Right lobe of liver (tissue), 6 donors: ENCODE results near the gene ZCCHC14. TPM values are rescaled to one million over a fixed set of nuclear protein-coding genes. Genes with fewer than 3 reads are reported as not detected.
A peak's percentile ranks its signal among the peaks of the same experiment; 100 is the strongest.

Experiments
- ATAC-seq, 4 donors: fragments of 200-7000 bp; cut with Tn5 transposase; one replicate each; pipeline ENCODE4 v1.9.1; 2020; ENCODE audit warnings: mild to moderate bottlenecking in 4 of 4, moderate library complexity in 4 of 4
- DNase-seq, 3 donors: peaks; one replicate each; pipeline ENCODE4 v3.0.0-alpha.2; 2020
- H3K27ac ChIP-seq, 3 donors: fragments of 200-600 bp; one replicate each; pipeline ENCODE4 v1.8.0; 2022
- H3K27me3 ChIP-seq, 2 donors: fragments of 200-600 bp; one replicate each; pipeline ENCODE4 v1.8.0; 2022
- H3K36me3 ChIP-seq, 4 donors: fragments of 200-600 bp; sonication (generic) in 1 of 4; one replicate each; pipeline versions ENCODE4 v1.5.1 to v1.8.0; 2017 to 2022; ENCODE audit warnings: control low read depth in 1 of 4
- H3K4me1 ChIP-seq, 4 donors: fragments of 200-600 bp; sonication (generic) in 1 of 4; one replicate each; pipeline versions ENCODE4 v1.5.1 to v1.8.0; 2017 to 2022; ENCODE audit warnings: control low read depth in 1 of 4
- H3K4me3 ChIP-seq, 3 donors: fragments of 200-600 bp; one replicate each; pipeline ENCODE4 v1.8.0; 2022
- H3K9me3 ChIP-seq, 4 donors: fragments of 200-600 bp; sonication (generic) in 1 of 4; one replicate each; pipeline versions ENCODE4 v1.5.1 to v1.8.0; 2017 to 2022; ENCODE audit warnings: control low read depth in 1 of 4
- POLR2A ChIP-seq: fragments of 450-650 bp; IDR thresholded peaks from one replicate; pipeline ENCODE4 v1.6.1; 2017; ENCODE audit warnings: antibody characterized with exemption, mild to moderate bottlenecking
- WGBS: methylation state at CpG from one replicate; pipeline ENCODE4 v1.1.6; 2018; ENCODE audit warnings: low coverage, low lambda C conversion rate; ENCODE audit not compliant: insufficient coverage; ENCODE audit errors: missing lambda C conversion rate; 5-methylcytosine and 5-hydroxymethylcytosine counted together
- intact Hi-C, 2 donors: fragments of 100-400 bp; cut with DNase I; formaldehyde crosslinking; loops; one replicate each; pipeline versions ENCODE4 v1.11.2 to v1.14.1; 2022
- total RNA-seq, 6 experiments: library from RNA; depleted of rRNA in 2 of 6; stranded (reverse); fragments of >200 nt in 2 of 6; fragmentation: NEBNext Ultra II Directional in 3 of 6; extraction: Animal tissue kit (Norgen Biotek cat#: 25700) in 3 of 6; gene quantifications; one replicate each; pipeline versions ENCODE4 v1.1.0 to v1.2.4, GENCODE V29; 2016 to 2023
- TF ChIP-seq, protein P1 (sequence below), 4 donors: fragments of 200-600 bp in 3 of 4; fragments of 450-650 bp in 1 of 4; IDR thresholded peaks; one replicate each; pipeline versions ENCODE4 v1.5.1 to v1.8.0; 2016 to 2022; ENCODE audit warnings: antibody characterized with exemption in 4 of 4, mild to moderate bottlenecking in 2 of 4
- donor health status: DM: no; HTN: yes; CAD: no.
- donor health status: DM: no; HTN: no; CAD: no.
- donor health status: DM: no; HTN: no; CAD: no.
- donor health status: DM: no; HTN: yes; CAD: no.
- donor health status: DM: no; HTN: yes; CAD: no.

Gene ZCCHC14
- total RNA-seq, 6 experiments from 2014 or later = 12.6 to 26.5 (median 17.7) TPM

DNA sequence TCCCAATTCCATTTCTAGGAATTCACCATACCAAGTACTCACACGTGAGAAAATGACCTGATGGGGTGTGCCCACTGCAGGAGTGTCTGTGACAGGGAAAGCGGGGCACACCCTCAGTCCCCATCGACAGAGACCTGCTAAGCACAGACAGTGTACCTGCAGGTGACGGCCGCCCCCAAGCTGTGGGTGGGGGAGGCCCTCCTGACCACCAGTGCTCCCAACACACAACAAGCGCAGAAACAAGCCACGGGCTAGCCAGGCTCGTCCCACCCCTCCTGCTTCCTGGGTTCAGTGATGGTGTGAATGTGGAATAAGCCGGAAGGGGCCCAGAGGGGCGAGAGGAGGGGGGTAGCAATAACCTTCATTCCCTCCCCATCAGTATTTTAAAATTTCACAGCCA is 31.9 kb downstream of the ZCCHC14 start:
- Histone ChIP-seq H3K9me3 (no peaks in the 10 kb centered on the region), H3K27me3 (no peaks in the 10 kb centered on the region), H3K36me3 (peaks cover 0 to 17% (median 10%) of the 10 kb centered on the region in 4 donors), H3K4me1 (peaks cover 3 to 61% (median 28%) of the 10 kb centered on the region in 4 donors), H3K4me3 (no peak overlapping the region), H3K27ac (peak overlapping the region in 2 of 3 donors; percentile 33 to 55)
- TF ChIP-seq POLR2A = no peak
- TF ChIP-seq, protein P1, sequence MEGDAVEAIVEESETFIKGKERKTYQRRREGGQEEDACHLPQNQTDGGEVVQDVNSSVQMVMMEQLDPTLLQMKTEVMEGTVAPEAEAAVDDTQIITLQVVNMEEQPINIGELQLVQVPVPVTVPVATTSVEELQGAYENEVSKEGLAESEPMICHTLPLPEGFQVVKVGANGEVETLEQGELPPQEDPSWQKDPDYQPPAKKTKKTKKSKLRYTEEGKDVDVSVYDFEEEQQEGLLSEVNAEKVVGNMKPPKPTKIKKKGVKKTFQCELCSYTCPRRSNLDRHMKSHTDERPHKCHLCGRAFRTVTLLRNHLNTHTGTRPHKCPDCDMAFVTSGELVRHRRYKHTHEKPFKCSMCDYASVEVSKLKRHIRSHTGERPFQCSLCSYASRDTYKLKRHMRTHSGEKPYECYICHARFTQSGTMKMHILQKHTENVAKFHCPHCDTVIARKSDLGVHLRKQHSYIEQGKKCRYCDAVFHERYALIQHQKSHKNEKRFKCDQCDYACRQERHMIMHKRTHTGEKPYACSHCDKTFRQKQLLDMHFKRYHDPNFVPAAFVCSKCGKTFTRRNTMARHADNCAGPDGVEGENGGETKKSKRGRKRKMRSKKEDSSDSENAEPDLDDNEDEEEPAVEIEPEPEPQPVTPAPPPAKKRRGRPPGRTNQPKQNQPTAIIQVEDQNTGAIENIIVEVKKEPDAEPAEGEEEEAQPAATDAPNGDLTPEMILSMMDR (IDR thresholded peaks at IDR 0.05) = no peak
- WGBS = 57% methylated on average over 9 of the region's 10 CpGs
- no peak for DNase-seq
- ATAC-seq = no peak
- intact Hi-C loops = no loop called here

- H3K9me3 ChIP-seq = no peaks in the 10 kb centered on the region
- H3K27ac ChIP-seq = no peak overlapping the region
- no peaks in the 10 kb centered on the region for H3K27me3 ChIP-seq
- peaks cover 0 to 19% (median 11%) of the 10 kb centered on the region in 4 donors for H3K36me3 ChIP-seq
- H3K4me3 ChIP-seq = no peak overlapping the region
- WGBS = 46% methylated on average over 7 of the region's 9 CpGs
- DNase-seq (no peak), ATAC-seq (no peak)
- TF ChIP-seq, protein P1 (IDR thresholded peaks at IDR 0.05) = no peak
- TF ChIP-seq POLR2A = no peak
- H3K4me1 ChIP-seq = peaks cover 3 to 50% (median 19%) of the 10 kb centered on the region in 4 donors
- intact Hi-C loops = no loop called here
Observed at GRCh38 chr16:87459833-87460232, 33.0 kb downstream of the ZCCHC14 start.

- DNase-seq (no peak), ATAC-seq (no peak)
- intact Hi-C loops = no loop called here
- Histone ChIP-seq H3K4me1 (peaks cover 0 to 42% (median 15%) of the 10 kb centered on the region in 4 donors), H3K36me3 (peaks cover 0 to 19% (median 11%) of the 10 kb centered on the region in 4 donors), H3K4me3 (no peak overlapping the region), H3K27me3 (no peaks in the 10 kb centered on the region), H3K9me3 (no peaks in the 10 kb centered on the region), H3K27ac (no peak overlapping the region)
- no peak for TF ChIP-seq POLR2A
- TF ChIP-seq, protein P1 (IDR thresholded peaks at IDR 0.05) = no peak
- over 99% methylated on average over 11 of the region's 15 CpGs for WGBS
Observed at GRCh38 chr16:87459027-87459426, 33.8 kb downstream of the ZCCHC14 start.

- DNase-seq (no peak), ATAC-seq (no peak)
- no peaks in the 10 kb centered on the region for H3K27me3 ChIP-seq
- no peak overlapping the region for H3K27ac ChIP-seq
- H3K36me3 ChIP-seq = peaks cover 0 to 19% (median 13%) of the 10 kb centered on the region in 4 donors
- H3K4me1 ChIP-seq = peaks cover 0 to 37% (median 13%) of the 10 kb centered on the region in 4 donors
- H3K9me3 ChIP-seq = no peaks in the 10 kb centered on the region
- intact Hi-C loops = no loop called here
- 78% methylated on average over 17 of the region's 23 CpGs for WGBS
- no peak overlapping the region for H3K4me3 ChIP-seq
- TF ChIP-seq POLR2A = no peak
- TF ChIP-seq, protein P1 (IDR thresholded peaks at IDR 0.05) = no peak
Observed at GRCh38 chr16:87458424-87458915, 34.4 kb downstream of the ZCCHC14 start.
